ENCODE data around the gene YPEL3.

The YPEL3 gene

DNA sequence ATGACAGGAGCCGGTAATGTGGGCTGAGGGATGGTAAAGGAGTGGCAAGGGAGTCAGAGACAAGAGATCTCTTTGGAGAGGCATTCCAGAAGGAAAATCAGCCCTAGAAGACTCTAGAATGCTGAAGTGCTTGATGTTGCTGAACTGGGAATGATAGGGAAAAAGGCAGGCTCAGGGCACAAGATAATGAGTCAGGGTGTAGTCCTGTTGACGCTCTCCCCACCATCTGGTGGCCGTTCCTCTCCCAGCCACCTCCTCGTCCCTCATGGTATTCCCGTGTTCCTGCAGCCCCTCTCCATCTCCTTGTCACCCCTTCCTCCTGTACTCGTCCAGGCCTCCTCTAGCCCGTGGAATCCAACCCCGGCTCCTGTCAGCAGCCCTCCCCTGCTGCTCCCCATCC lies 41.6 kb downstream of the YPEL3 start:
- no peak for DNase-seq (ENCODE audit: insufficient read length, low spot score)
- TF ChIP-seq POLR2A (IDR thresholded peaks at IDR 0.05; ENCODE audit: low read depth, low read length): no peak
- TF ChIP-seq POU2F2 (IDR thresholded peaks at IDR 0.05; ENCODE audit: low read depth, low read length): no peak
- TF ChIP-seq SPI1 (IDR thresholded peaks at IDR 0.05; ENCODE audit: low read depth, low read length): no peak
- no peak for TF ChIP-seq PAX5 (IDR thresholded peaks at IDR 0.05; ENCODE audit: insufficient read depth, low read length, severe bottlenecking)
- TF ChIP-seq POLR2AphosphoS5 (IDR thresholded peaks at IDR 0.05; ENCODE audit: low read depth, low read length): no peak
- no peak for TF ChIP-seq TAF1 (IDR thresholded peaks at IDR 0.05; ENCODE audit: low read depth, low read length)
- FAIRE-seq: no peak

DNA sequence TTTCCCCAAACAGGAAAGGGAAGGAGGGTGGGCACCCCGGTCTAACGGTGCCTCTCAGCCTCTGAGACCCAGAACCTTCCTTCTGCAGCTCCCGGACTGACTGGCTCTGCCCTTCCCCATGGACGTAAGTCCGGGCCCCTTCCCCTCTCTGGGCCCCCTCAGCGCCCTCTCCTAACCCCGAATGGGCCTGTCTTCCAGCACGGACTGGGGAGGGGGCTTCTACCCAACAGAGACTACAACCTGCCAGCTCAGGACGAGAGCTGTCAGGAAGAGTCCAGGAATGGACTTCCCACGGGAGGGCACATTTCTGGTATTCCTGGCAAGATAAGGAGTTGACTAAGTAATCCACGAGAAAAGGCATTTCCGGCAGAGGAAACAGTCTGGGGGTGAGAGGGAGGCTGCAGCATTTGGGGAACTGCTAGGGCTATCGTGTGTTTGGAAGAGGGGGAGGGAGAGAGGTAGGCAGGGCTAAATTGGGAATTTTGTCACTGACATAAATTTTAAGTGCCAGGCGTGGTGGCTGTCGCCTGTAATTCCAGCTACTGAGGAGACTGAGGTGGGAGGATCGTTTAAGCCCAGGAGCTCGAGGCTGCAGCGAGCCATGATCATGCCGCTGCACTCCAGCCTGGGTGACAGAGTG lies 42.5 kb downstream of the YPEL3 start:
- FAIRE-seq: no peak
- DNase-seq (ENCODE audit: insufficient read length, low spot score): no peak
- TF ChIP-seq POLR2A (IDR thresholded peaks at IDR 0.05; ENCODE audit: low read depth, low read length) (no peak), SPI1 (IDR thresholded peaks at IDR 0.05; ENCODE audit: low read depth, low read length) (no peak), PAX5 (IDR thresholded peaks at IDR 0.05; ENCODE audit: insufficient read depth, low read length, severe bottlenecking) (no peak), POU2F2 (IDR thresholded peaks at IDR 0.05; ENCODE audit: low read depth, low read length) (no peak), TAF1 (IDR thresholded peaks at IDR 0.05; ENCODE audit: low read depth, low read length) (no peak), POLR2AphosphoS5 (IDR thresholded peaks at IDR 0.05; ENCODE audit: low read depth, low read length) (no peak)

DNA sequence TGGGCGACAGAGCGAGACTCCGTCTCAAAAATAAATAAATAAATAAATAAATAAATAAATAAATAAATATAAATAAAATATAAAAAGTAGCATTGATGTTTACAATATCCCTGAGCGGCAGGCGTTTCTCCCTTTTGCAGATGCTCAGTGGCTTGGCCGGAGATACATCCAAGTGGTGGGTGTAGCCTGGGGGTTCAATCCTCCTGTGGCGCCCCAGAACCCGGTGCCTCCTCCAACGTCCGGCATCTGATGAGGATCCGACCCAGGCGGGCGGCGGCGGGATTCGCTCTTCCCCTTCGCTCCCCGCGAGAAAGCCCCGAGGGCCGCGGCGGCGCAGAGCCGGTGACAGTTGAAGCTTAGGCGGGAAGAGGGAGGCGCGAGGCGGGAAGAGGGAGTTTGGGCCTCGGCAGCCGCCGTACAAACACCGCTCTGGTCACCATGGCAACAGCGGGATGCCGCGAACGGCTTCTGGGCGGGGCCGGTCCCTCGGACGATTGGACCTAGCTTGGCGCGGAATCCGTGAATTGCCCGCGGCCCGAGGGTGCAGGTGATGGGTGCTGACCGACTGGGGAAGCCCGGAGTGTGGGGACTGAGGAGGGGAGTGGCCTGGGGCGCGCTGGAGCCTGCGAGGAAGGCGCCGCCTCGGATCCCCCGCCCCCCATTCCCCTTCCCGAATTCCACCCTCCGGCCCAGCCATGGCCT lies 43.2 kb downstream of the YPEL3 start:
- DNase-seq (ENCODE audit: insufficient read length, low spot score) (peak; percentile 94), FAIRE-seq (peak; percentile 87)
- no peak for TF ChIP-seq TAF1 (IDR thresholded peaks at IDR 0.05; ENCODE audit: low read depth, low read length)
- peak; percentile 6; the same call in 1 of the 2 replicates for TF ChIP-seq SPI1 (IDR thresholded peaks at IDR 0.05; ENCODE audit: low read depth, low read length)

DNA sequence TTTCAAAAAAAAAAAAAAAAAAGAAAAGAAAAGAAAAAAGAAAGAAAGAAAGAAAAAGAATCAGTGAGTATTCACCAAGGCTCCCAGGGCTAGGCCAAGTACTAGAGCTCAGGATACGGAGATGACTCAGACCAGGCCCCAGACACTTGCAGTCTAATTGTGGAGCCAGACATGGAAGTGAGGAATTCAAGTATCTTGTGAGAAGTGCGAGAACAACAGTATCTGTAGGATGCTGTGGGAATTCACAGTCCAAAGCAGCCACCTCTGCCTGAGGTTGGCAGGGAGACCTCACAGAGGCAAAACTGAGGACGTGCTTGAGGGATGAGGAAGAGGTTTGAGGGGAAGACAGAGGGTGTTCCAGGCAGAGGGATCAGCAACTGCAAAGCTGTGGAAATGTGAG lies 44.5 kb downstream of the YPEL3 start:
- FAIRE-seq (no peak), DNase-seq (ENCODE audit: insufficient read length, low spot score) (no peak)
- TF ChIP-seq POLR2A (IDR thresholded peaks at IDR 0.05; ENCODE audit: low read depth, low read length) (no peak), POLR2AphosphoS5 (IDR thresholded peaks at IDR 0.05; ENCODE audit: low read depth, low read length) (no peak), POU2F2 (IDR thresholded peaks at IDR 0.05; ENCODE audit: low read depth, low read length) (no peak), SPI1 (IDR thresholded peaks at IDR 0.05; ENCODE audit: low read depth, low read length) (no peak), TAF1 (IDR thresholded peaks at IDR 0.05; ENCODE audit: low read depth, low read length) (no peak), PAX5 (IDR thresholded peaks at IDR 0.05; ENCODE audit: insufficient read depth, low read length, severe bottlenecking) (no peak)

DNA sequence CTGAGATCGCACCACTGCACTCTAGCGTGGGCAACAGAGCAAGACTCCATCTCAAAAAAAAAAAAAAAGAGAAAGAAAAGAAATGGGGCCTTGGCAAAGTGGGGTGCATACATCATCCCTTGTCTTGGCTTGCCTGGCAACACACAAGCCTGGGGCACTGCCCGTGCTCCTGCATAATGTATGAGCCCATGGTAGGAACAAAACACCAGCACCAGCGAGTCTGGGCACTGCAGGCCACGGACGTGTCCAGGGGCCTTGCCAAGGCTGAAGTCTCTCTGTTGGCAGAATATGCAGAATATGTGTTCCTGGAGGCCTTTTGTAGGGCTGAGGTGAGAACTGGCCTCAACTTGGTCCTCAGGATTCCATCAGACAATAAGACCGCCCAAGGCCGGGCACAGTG lies 46.1 kb downstream of the YPEL3 start:
- no peak for DNase-seq (ENCODE audit: insufficient read length, low spot score)
- TF ChIP-seq POLR2A (IDR thresholded peaks at IDR 0.05; ENCODE audit: low read depth, low read length) (no peak), TAF1 (IDR thresholded peaks at IDR 0.05; ENCODE audit: low read depth, low read length) (no peak)
- FAIRE-seq: no peak

DNA sequence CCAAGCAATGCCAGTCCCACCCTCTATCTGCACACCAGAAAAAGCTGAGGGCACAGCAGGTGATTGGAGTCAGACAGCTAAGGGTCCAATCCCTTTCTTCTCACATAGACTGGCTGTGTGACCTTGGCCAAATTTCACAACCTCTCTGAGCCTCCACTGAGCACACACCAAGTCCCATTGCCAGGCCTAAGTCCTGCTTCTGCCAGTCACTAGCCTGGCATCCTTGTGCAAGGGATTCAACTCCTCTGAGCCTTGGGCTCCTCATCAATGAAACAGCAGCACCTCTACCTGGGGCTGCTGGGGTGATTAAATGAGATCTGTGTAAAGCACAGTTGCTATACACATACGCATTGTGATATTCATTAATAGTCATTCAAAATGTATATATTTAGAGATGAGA lies 49.4 kb downstream of the YPEL3 start:
- DNase-seq (ENCODE audit: insufficient read length, low spot score): no peak
- TF ChIP-seq POU2F2 (IDR thresholded peaks at IDR 0.05; ENCODE audit: low read depth, low read length) (no peak), POLR2A (IDR thresholded peaks at IDR 0.05; ENCODE audit: low read depth, low read length) (no peak), SPI1 (IDR thresholded peaks at IDR 0.05; ENCODE audit: low read depth, low read length) (no peak), POLR2AphosphoS5 (IDR thresholded peaks at IDR 0.05; ENCODE audit: low read depth, low read length) (no peak), PAX5 (IDR thresholded peaks at IDR 0.05; ENCODE audit: insufficient read depth, low read length, severe bottlenecking) (no peak), TAF1 (IDR thresholded peaks at IDR 0.05; ENCODE audit: low read depth, low read length) (no peak)
- no peak for FAIRE-seq

DNA sequence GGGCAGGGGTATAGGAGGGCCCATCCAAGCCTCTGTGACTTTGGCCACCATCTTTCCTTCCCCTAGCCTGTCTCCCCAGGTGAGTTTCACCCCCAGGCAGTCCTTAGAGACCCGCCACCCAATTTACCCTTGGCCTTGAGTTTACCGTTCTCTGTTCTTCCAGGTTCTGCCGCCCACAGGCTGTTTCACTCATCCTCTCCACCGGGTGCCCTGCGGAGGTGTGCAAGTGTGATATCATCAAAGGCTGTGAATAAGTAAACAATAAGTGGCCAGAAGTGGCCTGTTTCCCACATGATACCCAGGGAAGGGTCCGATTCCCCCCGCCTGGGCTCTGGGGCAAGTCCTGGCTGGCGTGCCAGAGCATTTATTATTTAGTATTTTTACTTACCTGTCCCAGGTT lies 49.8 kb downstream of the YPEL3 start:
- TF ChIP-seq TAF1 (IDR thresholded peaks at IDR 0.05; ENCODE audit: low read depth, low read length) (no peak), POU2F2 (IDR thresholded peaks at IDR 0.05; ENCODE audit: low read depth, low read length) (no peak), SPI1 (IDR thresholded peaks at IDR 0.05; ENCODE audit: low read depth, low read length) (no peak), POLR2AphosphoS5 (IDR thresholded peaks at IDR 0.05; ENCODE audit: low read depth, low read length) (no peak), PAX5 (IDR thresholded peaks at IDR 0.05; ENCODE audit: insufficient read depth, low read length, severe bottlenecking) (no peak), POLR2A (IDR thresholded peaks at IDR 0.05; ENCODE audit: low read depth, low read length) (no peak)
- no peak for DNase-seq (ENCODE audit: insufficient read length, low spot score)
- FAIRE-seq: no peak

Data from GM12891 (cell line).